CD14-positive monocyte (primary cell): ENCODE measurements around the gene PAFAH2. TPM values are rescaled to one million over a fixed set of nuclear protein-coding genes. Genes with fewer than 3 reads are reported as not detected.

Experiments used
- DNase-seq, 3 donors: peaks; one replicate each; pipeline ENCODE4 v3.0.0-alpha.2; 2011 to 2022
- H2AFZ ChIP-seq: 2 replicates; pipeline ENCODE4 v1.6.0; 2012; ENCODE audit warnings: mild to moderate bottlenecking, low read depth, low read length, inconsistent platforms; ENCODE audit not compliant: insufficient read depth, poor library complexity, severe bottlenecking
- H3K27ac ChIP-seq, 2 donors: 1 replicate in 1 of 2; 2 replicates in 1 of 2; pipeline ENCODE4 v1.5.1; 2012 to 2013; ENCODE audit warnings: low read length in 2 of 2, control low read depth in 1 of 2, inconsistent platforms in 1 of 2, low read depth in 1 of 2, mild to moderate bottlenecking in 1 of 2
- H3K27me3 ChIP-seq, 2 donors: one replicate each; pipeline versions ENCODE4 v1.6.0 to v1.6.1; 2011 to 2013; ENCODE audit warnings: low read length in 2 of 2; ENCODE audit not compliant: control insufficient read depth in 2 of 2, insufficient read depth in 2 of 2
- H3K36me3 ChIP-seq, 2 donors: replicated peaks in 1 of 2; 1 replicate in 1 of 2; 2 replicates in 1 of 2; pipeline versions ENCODE4 v1.5.1 to v1.6.1; 2012 to 2013; ENCODE audit warnings: low read length in 2 of 2, control low read depth in 1 of 2, inconsistent platforms in 1 of 2, mild to moderate bottlenecking in 1 of 2; ENCODE audit not compliant: insufficient read depth in 2 of 2, control insufficient read depth in 1 of 2
- H3K4me1 ChIP-seq, 2 donors: 1 replicate in 1 of 2; 2 replicates in 1 of 2; pipeline versions ENCODE4 v1.5.1 to v1.6.1; 2012 to 2013; ENCODE audit warnings: low read length in 2 of 2, control low read depth in 1 of 2, inconsistent platforms in 1 of 2, mild to moderate bottlenecking in 1 of 2, moderate library complexity in 1 of 2; ENCODE audit not compliant: insufficient read depth in 2 of 2, control insufficient read depth in 1 of 2
- H3K4me2 ChIP-seq: replicated peaks from 2 replicates; pipeline ENCODE3; 2012; ENCODE audit warnings: low read length, moderate library complexity, mild to moderate bottlenecking; ENCODE audit not compliant: poor library complexity, severe bottlenecking; ENCODE audit errors: extremely low read depth
- H3K4me3 ChIP-seq, 3 experiments: fragments of 200-600 bp in 1 of 3; sonication (generic) in 1 of 3; replicated peaks in 1 of 3; 1 replicate in 2 of 3; 2 replicates in 1 of 3; pipeline ENCODE4 v1.5.1; 2011 to 2013; ENCODE audit warnings: low read length in 3 of 3, mild to moderate bottlenecking in 3 of 3, control low read depth in 2 of 3, low read depth in 2 of 3, inconsistent platforms in 1 of 3, moderate library complexity in 1 of 3
- H3K79me2 ChIP-seq: 2 replicates; pipeline ENCODE4 v1.6.0; 2012; ENCODE audit warnings: mild to moderate bottlenecking, control low read depth, inconsistent platforms, low read length, moderate library complexity; ENCODE audit not compliant: insufficient read depth
- H3K9ac ChIP-seq: 2 replicates; pipeline ENCODE4 v1.6.0; 2017; ENCODE audit warnings: low read length, mild to moderate bottlenecking; ENCODE audit not compliant: insufficient read depth, poor library complexity, severe bottlenecking
- H3K9me3 ChIP-seq, 2 donors: replicated peaks in 1 of 2; 1 replicate in 1 of 2; 2 replicates in 1 of 2; pipeline versions ENCODE4 v1.5.1 to v1.6.1; 2012 to 2013; ENCODE audit warnings: low read length in 2 of 2, control low read depth in 1 of 2; ENCODE audit not compliant: control insufficient read depth in 1 of 2, insufficient read depth in 1 of 2
- H4K20me1 ChIP-seq: 2 replicates; pipeline ENCODE4 v1.6.0; 2012; ENCODE audit warnings: mild to moderate bottlenecking, low read length, control low read depth, moderate library complexity; ENCODE audit not compliant: insufficient read depth
- H3K27ac Mint-ChIP-seq, 7 donors: one replicate each; pipeline ENCODE4 v1.8.0; 2020; ENCODE audit warnings: mild to moderate bottlenecking in 7 of 7, mixed read lengths in 7 of 7, moderate library complexity in 6 of 7, inconsistent platforms in 2 of 7
- H3K27me3 Mint-ChIP-seq, 3 donors: one replicate each; pipeline ENCODE4 v1.8.0; 2021 to 2022; ENCODE audit warnings: low read depth in 3 of 3, mild to moderate bottlenecking in 3 of 3, mixed read lengths in 3 of 3, moderate library complexity in 3 of 3, inconsistent platforms in 1 of 3
- H3K36me3 Mint-ChIP-seq, 2 donors: one replicate each; pipeline ENCODE4 v1.8.0; 2020; ENCODE audit warnings: mixed read lengths in 2 of 2, inconsistent platforms in 1 of 2, mild to moderate bottlenecking in 1 of 2
- H3K4me1 Mint-ChIP-seq: one replicate; pipeline ENCODE4 v1.8.0; 2020; ENCODE audit warnings: mild to moderate bottlenecking, mixed read lengths
- H3K4me3 Mint-ChIP-seq, 2 donors: one replicate each; pipeline ENCODE4 v1.8.0; 2020; ENCODE audit warnings: mild to moderate bottlenecking in 2 of 2, mixed read lengths in 2 of 2, moderate library complexity in 1 of 2
- H3K9me3 Mint-ChIP-seq, 7 donors: one replicate each; pipeline ENCODE4 v1.8.0; 2020 to 2022; ENCODE audit warnings: mixed read lengths in 7 of 7, mild to moderate bottlenecking in 6 of 7, moderate library complexity in 6 of 7, inconsistent platforms in 2 of 7
- CTCF ChIP-seq: fragments of 200-600 bp; IDR thresholded peaks from one replicate; pipeline ENCODE4 v1.8.0; 2022; ENCODE audit warnings: antibody characterized with exemption, mild to moderate bottlenecking
- WGBS: methylation state at CpG from one replicate; pipeline ENCODE4 v1.1.5; 2013; ENCODE audit warnings: missing lambda C conversion rate; ENCODE audit not compliant: insufficient coverage; 5-methylcytosine and 5-hydroxymethylcytosine counted together
- intact Hi-C, 2 donors: fragments of 100-400 bp; cut with micrococcal nuclease; formaldehyde crosslinking; loops; one replicate each; pipeline versions ENCODE4 v1.15.0 to v1.15.1; 2023
- polyA plus RNA-seq, 3 donors: library from polyadenylated mRNA; depleted of rRNA in 1 of 3; unstranded in 2 of 3; stranded (reverse) in 1 of 3; fragments of 300-500 nt in 2 of 3; fragments of >200 nt in 1 of 3; fragmentation: Illumina TruSeq in 2 of 3; gene quantifications; 1 replicate in 2 of 3; 2 replicates in 1 of 3; pipeline ENCODE4 v1.2.3, GENCODE V29; 2012 to 2021

PAFAH2 gene
- polyA plus RNA-seq, 3 donors = 6.4 to 9.2 (median 6.8) TPM

GRCh38 chr1:25979210-25979609 lies 18.7 kb downstream of the PAFAH2 start:
- H3K79me2 ChIP-seq = no peaks in the 10 kb centered on the region
- DNase-seq = no peak
- Mint-ChIP-seq H3K27ac (no peak overlapping the region), H3K4me1 (peaks cover 5% of the 10 kb centered on the region), H3K36me3 (peaks cover 71 to 87% of the 10 kb centered on the region in 2 donors), H3K9me3 (peaks cover 0 to 1% (median 0%) of the 10 kb centered on the region in 7 donors), H3K4me3 (no peak overlapping the region), H3K27me3 (no peaks in the 10 kb centered on the region)
- H3K36me3 ChIP-seq = peaks cover 70 to 92% of the 10 kb centered on the region in 2 donors
- intact Hi-C loops = no loop called here
- H3K4me3 ChIP-seq = no peak overlapping the region
- no peaks in the 10 kb centered on the region for H3K4me1 ChIP-seq
- no peak for TF ChIP-seq CTCF
- no peak overlapping the region for H2AFZ ChIP-seq
- no peaks in the 10 kb centered on the region for H4K20me1 ChIP-seq
- no peaks in the 10 kb centered on the region for H3K27me3 ChIP-seq
- H3K9me3 ChIP-seq = no peaks in the 10 kb centered on the region
- 90% methylated on average over 2 of the region's 7 CpGs for WGBS
- no peak overlapping the region for H3K9ac ChIP-seq
- no peak overlapping the region for H3K27ac ChIP-seq
- H3K4me2 ChIP-seq = no peak overlapping the region

GRCh38 chr1:25978403-25978802 lies 19.5 kb downstream of the PAFAH2 start:
- Mint-ChIP-seq H3K36me3 (peaks cover 71 to 87% of the 10 kb centered on the region in 2 donors), H3K4me1 (peaks cover 5% of the 10 kb centered on the region), H3K27ac (no peak overlapping the region), H3K27me3 (no peaks in the 10 kb centered on the region), H3K4me3 (no peak overlapping the region), H3K9me3 (peaks cover 0 to 1% (median 0%) of the 10 kb centered on the region in 7 donors)
- no peaks in the 10 kb centered on the region for H3K9me3 ChIP-seq
- no peak overlapping the region for H3K9ac ChIP-seq
- intact Hi-C loops = no loop called here
- no CpG with 5 or more reads among the region's 2 CpGs for WGBS
- no peak overlapping the region for H3K27ac ChIP-seq
- no peaks in the 10 kb centered on the region for H4K20me1 ChIP-seq
- no peaks in the 10 kb centered on the region for H3K4me1 ChIP-seq
- no peak overlapping the region for H2AFZ ChIP-seq
- TF ChIP-seq CTCF = no peak
- peaks cover 70 to 92% of the 10 kb centered on the region in 2 donors for H3K36me3 ChIP-seq
- H3K79me2 ChIP-seq = no peaks in the 10 kb centered on the region
- no peak overlapping the region for H3K4me2 ChIP-seq
- no peak for DNase-seq
- no peak overlapping the region for H3K4me3 ChIP-seq
- H3K27me3 ChIP-seq = no peaks in the 10 kb centered on the region
